ENCODE data around the gene STUM.
"Not testable (repeated sequence)": the region's sequence is repeated elsewhere in the genome, so short reads cannot be mapped to it uniquely, and the experiment has no call there.

DNA sequence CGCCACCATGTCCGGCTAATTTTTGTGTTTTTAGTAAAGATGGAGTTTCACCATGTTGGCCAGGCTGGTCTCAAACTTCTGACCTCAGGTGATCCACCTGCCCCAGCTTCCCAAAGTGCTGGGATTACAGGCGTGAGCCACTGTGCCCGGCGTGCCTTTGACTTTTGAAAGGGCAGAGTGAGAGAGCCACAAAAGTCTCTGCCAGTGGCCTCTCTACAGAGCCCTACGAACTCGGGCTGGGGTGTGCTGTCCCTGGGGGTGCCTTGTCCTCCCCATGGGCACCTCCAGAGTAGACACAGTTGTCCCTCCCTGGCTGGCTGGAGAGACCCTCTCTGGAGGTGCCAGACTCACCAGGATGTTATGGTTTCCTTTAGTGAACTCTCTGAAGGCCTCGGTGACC, 90.6 kb downstream of the STUM start:
- TF ChIP-seq, protein P1, sequence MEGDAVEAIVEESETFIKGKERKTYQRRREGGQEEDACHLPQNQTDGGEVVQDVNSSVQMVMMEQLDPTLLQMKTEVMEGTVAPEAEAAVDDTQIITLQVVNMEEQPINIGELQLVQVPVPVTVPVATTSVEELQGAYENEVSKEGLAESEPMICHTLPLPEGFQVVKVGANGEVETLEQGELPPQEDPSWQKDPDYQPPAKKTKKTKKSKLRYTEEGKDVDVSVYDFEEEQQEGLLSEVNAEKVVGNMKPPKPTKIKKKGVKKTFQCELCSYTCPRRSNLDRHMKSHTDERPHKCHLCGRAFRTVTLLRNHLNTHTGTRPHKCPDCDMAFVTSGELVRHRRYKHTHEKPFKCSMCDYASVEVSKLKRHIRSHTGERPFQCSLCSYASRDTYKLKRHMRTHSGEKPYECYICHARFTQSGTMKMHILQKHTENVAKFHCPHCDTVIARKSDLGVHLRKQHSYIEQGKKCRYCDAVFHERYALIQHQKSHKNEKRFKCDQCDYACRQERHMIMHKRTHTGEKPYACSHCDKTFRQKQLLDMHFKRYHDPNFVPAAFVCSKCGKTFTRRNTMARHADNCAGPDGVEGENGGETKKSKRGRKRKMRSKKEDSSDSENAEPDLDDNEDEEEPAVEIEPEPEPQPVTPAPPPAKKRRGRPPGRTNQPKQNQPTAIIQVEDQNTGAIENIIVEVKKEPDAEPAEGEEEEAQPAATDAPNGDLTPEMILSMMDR (IDR thresholded peaks at IDR 0.05) = not testable (repeated sequence)
- not testable (repeated sequence) for TF ChIP-seq POLR2A (IDR thresholded peaks at IDR 0.05)
